ENCODE data around the gene RAB3A. TPM values are rescaled to one million over a fixed set of nuclear protein-coding genes. Genes with fewer than 3 reads are reported as not detected.
A peak's percentile ranks its signal among the peaks of the same experiment; 100 is the strongest.

Gene RAB3A
- total RNA-seq, 3 donors from 2014 or later (not counting 1 experiment from before 2014, with no cell fraction given) = 5.2 to 7.8 (median 7.6) TPM

DNA sequence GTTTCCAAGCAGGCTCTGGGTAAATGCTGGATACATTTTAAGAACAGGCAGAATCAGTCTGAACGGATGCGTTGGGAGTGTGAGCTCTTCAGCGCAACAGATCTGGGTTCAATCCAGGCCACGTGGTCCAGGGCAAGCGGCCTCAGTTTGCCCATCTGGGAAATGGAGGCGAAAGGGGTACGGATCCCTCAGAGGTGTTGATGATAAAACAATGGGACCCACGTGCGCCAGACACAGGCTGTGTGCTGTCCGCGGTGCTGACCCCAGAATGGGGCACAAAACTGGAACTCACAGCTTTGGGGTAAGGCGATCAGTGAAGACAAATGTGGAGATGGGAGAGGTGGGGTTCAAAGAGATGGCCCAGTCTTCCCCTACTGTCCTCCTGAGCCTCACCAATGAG lies 35.5 kb upstream of the RAB3A start:
- Mint-ChIP-seq H3K9me3 (no peaks in the 10 kb centered on the region), H3K4me1 (no peaks in the 10 kb centered on the region), H3K4me3 (no peak overlapping the region), H3K27me3 (ENCODE audit: low read depth in 2 of 2) (peaks cover 7 to 19% of the 10 kb centered on the region in 2 donors), H3K36me3 (no peaks in the 10 kb centered on the region), H3K27ac (no peak overlapping the region)
- Histone ChIP-seq H3K4me3 (ENCODE audit: low read length) (no peak overlapping the region), H3K27me3 (ENCODE audit: control insufficient read depth, insufficient read depth, low read length) (no peaks in the 10 kb centered on the region), H3K9me3 (ENCODE audit: control insufficient read depth, insufficient read depth, low read length) (no peaks in the 10 kb centered on the region), H3K36me3 (ENCODE audit: control insufficient read depth, insufficient read depth, low read length) (no peaks in the 10 kb centered on the region), H3K4me1 (ENCODE audit: control insufficient read depth, insufficient read depth, low read length) (no peaks in the 10 kb centered on the region), H3K27ac (ENCODE audit: low read length) (no peak overlapping the region)
- WGBS (ENCODE audit: insufficient coverage) = 34% methylated on average over 11 of the region's 12 CpGs
- TF ChIP-seq, protein P1, sequence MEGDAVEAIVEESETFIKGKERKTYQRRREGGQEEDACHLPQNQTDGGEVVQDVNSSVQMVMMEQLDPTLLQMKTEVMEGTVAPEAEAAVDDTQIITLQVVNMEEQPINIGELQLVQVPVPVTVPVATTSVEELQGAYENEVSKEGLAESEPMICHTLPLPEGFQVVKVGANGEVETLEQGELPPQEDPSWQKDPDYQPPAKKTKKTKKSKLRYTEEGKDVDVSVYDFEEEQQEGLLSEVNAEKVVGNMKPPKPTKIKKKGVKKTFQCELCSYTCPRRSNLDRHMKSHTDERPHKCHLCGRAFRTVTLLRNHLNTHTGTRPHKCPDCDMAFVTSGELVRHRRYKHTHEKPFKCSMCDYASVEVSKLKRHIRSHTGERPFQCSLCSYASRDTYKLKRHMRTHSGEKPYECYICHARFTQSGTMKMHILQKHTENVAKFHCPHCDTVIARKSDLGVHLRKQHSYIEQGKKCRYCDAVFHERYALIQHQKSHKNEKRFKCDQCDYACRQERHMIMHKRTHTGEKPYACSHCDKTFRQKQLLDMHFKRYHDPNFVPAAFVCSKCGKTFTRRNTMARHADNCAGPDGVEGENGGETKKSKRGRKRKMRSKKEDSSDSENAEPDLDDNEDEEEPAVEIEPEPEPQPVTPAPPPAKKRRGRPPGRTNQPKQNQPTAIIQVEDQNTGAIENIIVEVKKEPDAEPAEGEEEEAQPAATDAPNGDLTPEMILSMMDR (IDR thresholded peaks at IDR 0.05) = no peak
- DNase-seq (no peak), ATAC-seq (peak in 2 of 3 donors; percentile 35 to 36)
- intact Hi-C loops (cut with micrococcal nuclease) = no loop called here

DNA sequence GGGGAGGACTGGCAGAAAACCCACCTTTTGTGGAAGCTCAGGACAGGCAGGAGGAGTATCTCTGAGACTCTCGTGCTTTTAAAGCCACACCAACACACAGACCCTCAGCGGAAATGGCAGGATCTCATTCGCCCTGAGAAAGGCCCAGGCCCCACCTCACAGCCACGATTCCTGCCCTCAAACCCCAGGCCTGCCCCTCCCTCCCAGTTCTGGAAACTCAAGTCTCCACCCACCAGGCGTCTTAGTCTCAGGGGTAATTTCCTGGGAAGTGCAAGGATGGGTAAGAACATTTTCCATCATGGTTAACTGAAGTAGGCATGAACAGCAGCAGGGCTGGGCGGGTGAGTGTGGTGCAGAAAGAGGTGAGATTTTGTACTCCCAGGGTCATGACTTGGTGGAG lies 30.4 kb upstream of the RAB3A start:
- H3K4me3 ChIP-seq (ENCODE audit: low read length) = no peak overlapping the region
- Mint-ChIP-seq H3K4me3 (no peak overlapping the region), H3K9me3 (peaks cover 0 to 3% of the 10 kb centered on the region in 2 donors), H3K4me1 (peaks cover 0 to 8% of the 10 kb centered on the region in 2 donors), H3K27me3 (ENCODE audit: low read depth in 2 of 2) (peaks cover 42 to 49% of the 10 kb centered on the region in 2 donors), H3K36me3 (no peaks in the 10 kb centered on the region), H3K27ac (no peak overlapping the region)
- peaks cover 6% of the 10 kb centered on the region for H3K4me1 ChIP-seq (ENCODE audit: control insufficient read depth, insufficient read depth, low read length)
- 40% methylated on average over 5 of the region's 6 CpGs for WGBS (ENCODE audit: insufficient coverage)
- H3K27ac ChIP-seq (ENCODE audit: low read length) = no peak overlapping the region
- no peaks in the 10 kb centered on the region for H3K36me3 ChIP-seq (ENCODE audit: control insufficient read depth, insufficient read depth, low read length)
- ATAC-seq = no peak
- intact Hi-C loops (cut with micrococcal nuclease) = no loop called here
- TF ChIP-seq, protein P1 (IDR thresholded peaks at IDR 0.05) = no peak
- DNase-seq = no peak
- peaks cover 20% of the 10 kb centered on the region for H3K27me3 ChIP-seq (ENCODE audit: control insufficient read depth, insufficient read depth, low read length)
- peaks cover 10% of the 10 kb centered on the region for H3K9me3 ChIP-seq (ENCODE audit: control insufficient read depth, insufficient read depth, low read length)

DNA sequence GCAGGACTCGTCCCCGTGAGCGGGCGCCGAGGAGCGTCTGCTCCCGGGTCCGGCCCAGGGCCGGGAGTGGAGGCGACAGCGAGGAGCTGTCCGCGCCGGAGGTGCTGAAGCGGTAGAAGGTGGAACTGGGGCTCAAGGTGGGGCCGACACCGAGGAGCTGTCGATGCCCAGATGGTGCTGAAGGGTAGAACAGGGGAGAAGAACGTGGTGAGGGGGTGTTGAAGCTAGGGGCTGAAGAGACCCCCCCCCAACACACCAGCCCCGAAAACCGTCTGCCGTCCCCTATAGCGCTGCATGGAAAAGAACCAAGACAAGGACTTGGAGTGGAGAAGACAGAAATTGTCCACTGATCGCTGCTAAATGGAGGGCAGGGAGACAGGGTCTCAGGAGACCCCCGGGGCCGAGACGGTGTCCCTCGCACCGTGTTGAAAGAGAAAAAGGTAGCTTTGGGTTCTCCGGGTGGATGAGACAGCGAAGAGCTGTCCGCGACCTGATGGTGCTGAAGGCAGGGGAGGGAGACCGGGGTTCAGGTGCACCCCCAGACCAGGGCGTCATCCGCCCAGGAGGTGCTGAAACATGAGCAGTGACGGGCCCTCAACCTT lies 29.5 kb upstream of the RAB3A start:
- H3K27me3 ChIP-seq (ENCODE audit: control insufficient read depth, insufficient read depth, low read length) = peaks cover 20% of the 10 kb centered on the region
- WGBS (ENCODE audit: insufficient coverage) = 21% methylated on average over 36 of the region's 37 CpGs

More for the DNA sequence above, 29.5 kb upstream of the RAB3A start:
- TF ChIP-seq, protein P1 (IDR thresholded peaks at IDR 0.05) = no peak
- no peaks in the 10 kb centered on the region for H3K36me3 Mint-ChIP-seq
- peaks cover 42 to 49% of the 10 kb centered on the region in 2 donors for H3K27me3 Mint-ChIP-seq (ENCODE audit: low read depth in 2 of 2)
- Histone ChIP-seq H3K4me3 (ENCODE audit: low read length) (no peak overlapping the region), H3K27ac (ENCODE audit: low read length) (no peak overlapping the region), H3K36me3 (ENCODE audit: control insufficient read depth, insufficient read depth, low read length) (no peaks in the 10 kb centered on the region), H3K4me1 (ENCODE audit: control insufficient read depth, insufficient read depth, low read length) (peaks cover 6% of the 10 kb centered on the region), H3K9me3 (ENCODE audit: control insufficient read depth, insufficient read depth, low read length) (peaks cover 10% of the 10 kb centered on the region)
- peak; percentile 61 to 98 (median 88) for ATAC-seq
- peaks cover 0 to 8% of the 10 kb centered on the region in 2 donors for H3K4me1 Mint-ChIP-seq
- no peak overlapping the region for H3K4me3 Mint-ChIP-seq
- H3K27ac Mint-ChIP-seq = no peak overlapping the region
- peak; percentile 65 to 74 for DNase-seq
- H3K9me3 Mint-ChIP-seq = peaks cover 0 to 3% of the 10 kb centered on the region in 2 donors
- intact Hi-C loops (cut with micrococcal nuclease) = no loop called here
